HL-60 (cell line): Measurements from ENCODE around the gene GPR153.

Source experiments
- DNase-seq, 2 experiments: peaks; one replicate each; pipeline ENCODE4 v3.0.0-alpha.2; 2010 to 2020; ENCODE audit warnings: low read depth in 1 of 2, low spot score in 1 of 2
- H3K27ac ChIP-seq: fragments of 250-450 bp; sonication (Bioruptor Pico); replicated peaks from 2 replicates; pipeline ENCODE4 v1.5.1; 2020; ENCODE audit warnings: mild to moderate bottlenecking, moderate library complexity
- H3K27me3 ChIP-seq: fragments of 250-450 bp; sonication (Bioruptor Pico); 2 replicates; pipeline ENCODE4 v1.5.1; 2021; ENCODE audit warnings: mild to moderate bottlenecking, moderate library complexity; ENCODE audit not compliant: insufficient read depth, poor library complexity, severe bottlenecking
- H3K4me3 ChIP-seq: replicated peaks from 2 replicates; pipeline ENCODE4 v1.5.1; 2011; ENCODE audit warnings: mild to moderate bottlenecking, control low read depth, low read length; ENCODE audit not compliant: insufficient read depth
- GABPA ChIP-seq: IDR thresholded peaks from 2 replicates; pipeline ENCODE4 v1.6.1; 2012; ENCODE audit warnings: low read depth
- POLR2AphosphoS5 ChIP-seq: IDR thresholded peaks from 2 replicates; pipeline ENCODE4 v1.6.1; 2012; ENCODE audit warnings: low read depth
- REST ChIP-seq: IDR thresholded peaks from 2 replicates; pipeline ENCODE4 v1.6.1; 2012; ENCODE audit warnings: low read depth; ENCODE audit not compliant: insufficient replicate concordance
- SPI1 ChIP-seq: IDR thresholded peaks from 2 replicates; pipeline ENCODE4 v1.6.1; 2012; ENCODE audit warnings: low read depth, mild to moderate bottlenecking, borderline replicate concordance
- TF ChIP-seq, protein P1 (sequence below): IDR thresholded peaks from one replicate; pipeline ENCODE4 v1.5.1; 2011; ENCODE audit warnings: low read length, control low read depth, inconsistent platforms; ENCODE audit not compliant: insufficient read depth

Gene GPR153

GRCh38 chr1:6248932-6249738 lies 11.8 kb downstream of the GPR153 start:
- DNase-seq, result no peak
- TF ChIP-seq, protein P1, sequence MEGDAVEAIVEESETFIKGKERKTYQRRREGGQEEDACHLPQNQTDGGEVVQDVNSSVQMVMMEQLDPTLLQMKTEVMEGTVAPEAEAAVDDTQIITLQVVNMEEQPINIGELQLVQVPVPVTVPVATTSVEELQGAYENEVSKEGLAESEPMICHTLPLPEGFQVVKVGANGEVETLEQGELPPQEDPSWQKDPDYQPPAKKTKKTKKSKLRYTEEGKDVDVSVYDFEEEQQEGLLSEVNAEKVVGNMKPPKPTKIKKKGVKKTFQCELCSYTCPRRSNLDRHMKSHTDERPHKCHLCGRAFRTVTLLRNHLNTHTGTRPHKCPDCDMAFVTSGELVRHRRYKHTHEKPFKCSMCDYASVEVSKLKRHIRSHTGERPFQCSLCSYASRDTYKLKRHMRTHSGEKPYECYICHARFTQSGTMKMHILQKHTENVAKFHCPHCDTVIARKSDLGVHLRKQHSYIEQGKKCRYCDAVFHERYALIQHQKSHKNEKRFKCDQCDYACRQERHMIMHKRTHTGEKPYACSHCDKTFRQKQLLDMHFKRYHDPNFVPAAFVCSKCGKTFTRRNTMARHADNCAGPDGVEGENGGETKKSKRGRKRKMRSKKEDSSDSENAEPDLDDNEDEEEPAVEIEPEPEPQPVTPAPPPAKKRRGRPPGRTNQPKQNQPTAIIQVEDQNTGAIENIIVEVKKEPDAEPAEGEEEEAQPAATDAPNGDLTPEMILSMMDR, result no peak
- no peak for TF ChIP-seq POLR2AphosphoS5
- TF ChIP-seq SPI1, result no peak
- no peak for TF ChIP-seq REST
- TF ChIP-seq GABPA, result no peak
- peaks cover 31% of the 10 kb centered on the region for H3K27me3 ChIP-seq
- no peak overlapping the region for H3K27ac ChIP-seq
- H3K4me3 ChIP-seq, result no peak overlapping the region

DNA sequence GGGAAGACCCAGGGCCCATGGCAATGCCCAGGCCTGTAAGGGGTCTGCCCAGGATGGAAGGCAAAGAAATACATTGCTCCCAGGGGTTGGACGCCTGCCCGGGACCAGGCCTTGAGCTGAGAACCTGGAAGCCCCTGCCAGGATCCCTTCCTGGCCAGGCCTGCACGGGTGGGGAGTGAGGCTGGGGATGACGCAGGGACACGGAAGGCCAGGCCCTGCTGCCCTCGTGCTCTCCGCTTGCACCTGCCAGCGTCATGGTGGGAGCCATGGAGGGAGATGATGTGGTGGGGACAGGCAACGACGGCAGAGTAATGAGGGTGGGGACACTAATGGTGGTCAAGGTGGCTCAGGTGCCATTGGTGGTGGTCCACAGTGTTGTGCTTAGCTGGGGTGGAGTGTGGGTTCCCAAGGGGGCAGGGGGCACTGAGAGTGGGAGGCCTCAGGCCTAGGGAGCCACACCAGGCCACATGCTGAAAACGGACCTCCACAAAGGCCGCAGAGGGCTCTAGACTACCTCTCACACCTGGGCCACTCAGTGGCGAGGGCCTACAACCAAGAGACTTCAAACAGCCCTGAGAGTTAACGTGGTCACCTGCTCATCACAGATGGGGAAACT lies 12.6 kb downstream of the GPR153 start:
- TF ChIP-seq, protein P1, result no peak
- no peak for TF ChIP-seq POLR2AphosphoS5
- Histone ChIP-seq H3K27ac (no peak overlapping the region), H3K4me3 (no peak overlapping the region), H3K27me3 (peaks cover 39% of the 10 kb centered on the region)
- no peak for DNase-seq

DNA sequence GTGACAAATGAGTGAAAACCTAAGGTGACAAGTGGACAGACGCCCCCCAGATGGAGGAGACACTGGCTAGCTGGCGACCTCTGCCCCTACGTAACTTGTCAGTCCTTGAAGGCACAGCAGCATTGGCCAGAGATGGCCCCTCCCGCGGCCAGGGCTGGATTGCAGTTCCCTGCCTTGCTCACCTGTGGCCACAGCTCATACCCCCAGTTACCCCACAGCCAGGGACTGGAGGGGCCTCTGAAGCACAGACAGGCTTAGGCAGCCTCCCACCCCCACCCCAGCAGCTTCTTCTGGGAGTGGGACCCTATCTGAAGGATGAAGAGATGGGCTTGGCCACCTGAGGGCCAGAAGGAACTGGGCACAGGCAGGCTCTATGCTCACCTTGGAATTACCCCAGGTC lies 13.2 kb downstream of the GPR153 start:
- no peak overlapping the region for H3K4me3 ChIP-seq
- no peak for TF ChIP-seq SPI1
- no peak for DNase-seq
- no peak overlapping the region for H3K27ac ChIP-seq
- H3K27me3 ChIP-seq, result peaks cover 45% of the 10 kb centered on the region

- TF ChIP-seq, protein P1, result peak; percentile 86
- TF ChIP-seq POLR2AphosphoS5, result no peak
- TF ChIP-seq GABPA, result no peak
- no peak for TF ChIP-seq SPI1
- TF ChIP-seq REST, result no peak
- Histone ChIP-seq H3K4me3 (no peak overlapping the region), H3K27me3 (peaks cover 49% of the 10 kb centered on the region), H3K27ac (no peak overlapping the region)
- DNase-seq, result peak; percentile 62 to 70
Measured at GRCh38 chr1:6246497-6247467, 14.1 kb downstream of the GPR153 start.
